Measurements from ENCODE around the gene ACTR3C. TPM values are rescaled to one million over a fixed set of nuclear protein-coding genes. Genes with fewer than 3 reads are reported as not detected.
"Not testable (repeated sequence)": the region's sequence is repeated elsewhere in the genome, so short reads cannot be mapped to it uniquely, and the experiment has no call there.

Gene ACTR3C
- total RNA-seq, 2 donors from 2014 or later, result 0.92 TPM; not detected in 1

- not testable (repeated sequence) for H3K4me1 ChIP-seq (ENCODE audit: control insufficient read depth, insufficient read depth, low read length); H3K27ac ChIP-seq (ENCODE audit: low read depth, low read length); H3K9ac ChIP-seq (ENCODE audit: extremely low read depth, low read length, poor library complexity, severe bottlenecking); H3K27ac Mint-ChIP-seq; DNase-seq; H3K9me3 Mint-ChIP-seq; H3K9me3 ChIP-seq (ENCODE audit: control insufficient read depth, low read length); H3K27me3 ChIP-seq (ENCODE audit: control insufficient read depth, insufficient read depth, low read length, poor library complexity, severe bottlenecking); H3K36me3 ChIP-seq (ENCODE audit: control insufficient read depth, insufficient read depth, low read length); H3K4me1 Mint-ChIP-seq; H3K36me3 Mint-ChIP-seq (ENCODE audit: low read depth); H3K4me3 Mint-ChIP-seq; H3K4me3 ChIP-seq (ENCODE audit: low read length); H3K27me3 Mint-ChIP-seq (ENCODE audit: insufficient read depth)
- peak; percentile 52 for TF ChIP-seq CTCF (conservative IDR thresholded peaks at IDR 0.05)
- 89% methylated on average over 14 to 19 of the region's 20 CpGs for WGBS, 2 experiments (ENCODE audit: insufficient coverage in 1 of 2, insufficient read length in 1 of 2)
Observed at GRCh38 chr7:150266953-150267665, 56.2 kb downstream of the ACTR3C start.

GRCh38 chr7:150262656-150263055, 60.7 kb downstream of the ACTR3C start:
- not testable (repeated sequence) for H3K27ac Mint-ChIP-seq; H3K27ac ChIP-seq (ENCODE audit: low read depth, low read length); H3K36me3 ChIP-seq (ENCODE audit: control insufficient read depth, insufficient read depth, low read length); H3K9ac ChIP-seq (ENCODE audit: extremely low read depth, low read length, poor library complexity, severe bottlenecking); H3K9me3 ChIP-seq (ENCODE audit: control insufficient read depth, low read length); H3K4me3 ChIP-seq (ENCODE audit: low read length); H3K4me1 Mint-ChIP-seq; H3K27me3 ChIP-seq (ENCODE audit: control insufficient read depth, insufficient read depth, low read length, poor library complexity, severe bottlenecking); H3K27me3 Mint-ChIP-seq (ENCODE audit: insufficient read depth); H3K4me1 ChIP-seq (ENCODE audit: control insufficient read depth, insufficient read depth, low read length); H3K36me3 Mint-ChIP-seq (ENCODE audit: low read depth); H3K4me3 Mint-ChIP-seq; H3K9me3 Mint-ChIP-seq; DNase-seq
- 89 to 100% methylated on average over 1 to 4 of the region's 5 CpGs for WGBS, 2 experiments (ENCODE audit: insufficient coverage in 1 of 2, insufficient read length in 1 of 2)

GRCh38 chr7:150247745-150248144, 75.6 kb downstream of the ACTR3C start:
- not testable (repeated sequence) for H3K27ac ChIP-seq (ENCODE audit: low read depth, low read length); H3K36me3 Mint-ChIP-seq (ENCODE audit: low read depth); H3K9me3 Mint-ChIP-seq; DNase-seq; H3K36me3 ChIP-seq (ENCODE audit: control insufficient read depth, insufficient read depth, low read length); H3K27me3 Mint-ChIP-seq (ENCODE audit: insufficient read depth); H3K9me3 ChIP-seq (ENCODE audit: control insufficient read depth, low read length); H3K27ac Mint-ChIP-seq; H3K4me1 ChIP-seq (ENCODE audit: control insufficient read depth, insufficient read depth, low read length); H3K4me1 Mint-ChIP-seq; H3K4me3 ChIP-seq (ENCODE audit: low read length); H3K9ac ChIP-seq (ENCODE audit: extremely low read depth, low read length, poor library complexity, severe bottlenecking); H3K4me3 Mint-ChIP-seq; H3K27me3 ChIP-seq (ENCODE audit: control insufficient read depth, insufficient read depth, low read length, poor library complexity, severe bottlenecking)
- 93% methylated on average over 2 of the region's 3 CpGs; no CpG with 5 or more reads in 1 of the 2 experiments for WGBS, 2 experiments (ENCODE audit: insufficient coverage in 1 of 2, insufficient read length in 1 of 2)

GRCh38 chr7:150245208-150245607, 78.1 kb downstream of the ACTR3C start:
- H3K9me3 Mint-ChIP-seq; H3K4me3 ChIP-seq (ENCODE audit: low read length); H3K36me3 Mint-ChIP-seq (ENCODE audit: low read depth); H3K9me3 ChIP-seq (ENCODE audit: control insufficient read depth, low read length); H3K4me3 Mint-ChIP-seq; H3K4me1 ChIP-seq (ENCODE audit: control insufficient read depth, insufficient read depth, low read length); H3K36me3 ChIP-seq (ENCODE audit: control insufficient read depth, insufficient read depth, low read length); H3K27me3 ChIP-seq (ENCODE audit: control insufficient read depth, insufficient read depth, low read length, poor library complexity, severe bottlenecking); H3K4me1 Mint-ChIP-seq; DNase-seq; H3K9ac ChIP-seq (ENCODE audit: extremely low read depth, low read length, poor library complexity, severe bottlenecking); H3K27ac Mint-ChIP-seq; H3K27ac ChIP-seq (ENCODE audit: low read depth, low read length); H3K27me3 Mint-ChIP-seq (ENCODE audit: insufficient read depth): not testable (repeated sequence)
- 83% methylated on average over 1 of the region's 2 CpGs; no CpG with 5 or more reads in 1 of the 2 experiments for WGBS, 2 experiments (ENCODE audit: insufficient coverage in 1 of 2, insufficient read length in 1 of 2)

- not testable (repeated sequence) for H3K36me3 Mint-ChIP-seq (ENCODE audit: low read depth); H3K9me3 Mint-ChIP-seq; H3K27me3 ChIP-seq (ENCODE audit: control insufficient read depth, insufficient read depth, low read length, poor library complexity, severe bottlenecking); H3K27me3 Mint-ChIP-seq (ENCODE audit: insufficient read depth); DNase-seq; H3K9me3 ChIP-seq (ENCODE audit: control insufficient read depth, low read length); H3K4me3 Mint-ChIP-seq; H3K4me1 ChIP-seq (ENCODE audit: control insufficient read depth, insufficient read depth, low read length); H3K27ac Mint-ChIP-seq; H3K27ac ChIP-seq (ENCODE audit: low read depth, low read length); H3K4me1 Mint-ChIP-seq; H3K36me3 ChIP-seq (ENCODE audit: control insufficient read depth, insufficient read depth, low read length); H3K4me3 ChIP-seq (ENCODE audit: low read length); H3K9ac ChIP-seq (ENCODE audit: extremely low read depth, low read length, poor library complexity, severe bottlenecking)
- 100% methylated on average over 2 of the region's 2 CpGs; no CpG with 5 or more reads in 1 of the 2 experiments for WGBS, 2 experiments (ENCODE audit: insufficient coverage in 1 of 2, insufficient read length in 1 of 2)
Observed at GRCh38 chr7:150242935-150243334, 80.4 kb downstream of the ACTR3C start.

- H3K9ac ChIP-seq (ENCODE audit: extremely low read depth, low read length, poor library complexity, severe bottlenecking); H3K4me1 Mint-ChIP-seq; H3K36me3 ChIP-seq (ENCODE audit: control insufficient read depth, insufficient read depth, low read length); H3K4me3 ChIP-seq (ENCODE audit: low read length); H3K4me1 ChIP-seq (ENCODE audit: control insufficient read depth, insufficient read depth, low read length); H3K27ac Mint-ChIP-seq; H3K4me3 Mint-ChIP-seq; H3K27ac ChIP-seq (ENCODE audit: low read depth, low read length); DNase-seq; H3K9me3 ChIP-seq (ENCODE audit: control insufficient read depth, low read length); H3K36me3 Mint-ChIP-seq (ENCODE audit: low read depth); H3K9me3 Mint-ChIP-seq: not testable (repeated sequence)
- H3K27me3 ChIP-seq (ENCODE audit: control insufficient read depth, insufficient read depth, low read length, poor library complexity, severe bottlenecking), result peaks cover 30% of the 10 kb centered on the region
- peaks cover 50% of the 10 kb centered on the region for H3K27me3 Mint-ChIP-seq (ENCODE audit: insufficient read depth)
- WGBS, 2 experiments (ENCODE audit: insufficient coverage in 1 of 2, insufficient read length in 1 of 2), result 60 to 78% methylated on average over 1 to 3 of the region's 3 CpGs
Observed at GRCh38 chr7:150225444-150225843, 97.9 kb downstream of the ACTR3C start.

All from endodermal cell (in vitro differentiated cells).